Ovary (tissue), 9 donors: ENCODE measurements around the gene METTL6. TPM values are rescaled to one million over a fixed set of nuclear protein-coding genes. Genes with fewer than 3 reads are reported as not detected.

Experiments
- DNase-seq, 5 donors: peaks; one replicate each; pipeline ENCODE4 v3.0.0-alpha.2; 2019 to 2020
- H3K27ac ChIP-seq, 2 donors: fragments of 200-600 bp; one replicate each; pipeline versions ENCODE4 v1.5.1 to v1.8.0; 2019 to 2022
- H3K27me3 ChIP-seq: fragments of 200-600 bp; one replicate; pipeline ENCODE4 v1.8.0; 2022
- H3K36me3 ChIP-seq: fragments of 200-600 bp; sonication (generic); one replicate; pipeline ENCODE4 v1.5.1; 2019
- H3K4me1 ChIP-seq: one replicate; pipeline ENCODE4 v1.8.1; 2013; ENCODE audit warnings: mild to moderate bottlenecking, moderate library complexity; ENCODE audit not compliant: insufficient read depth
- H3K4me3 ChIP-seq: fragments of 200-600 bp; sonication (generic); one replicate; pipeline ENCODE4 v1.5.1; 2017
- H3K9me3 ChIP-seq, 2 donors: fragments of 200-600 bp in 1 of 2; sonication (generic) in 1 of 2; one replicate each; pipeline versions ENCODE4 v1.5.1 to v1.8.1; 2013 to 2019; ENCODE audit warnings: mild to moderate bottlenecking in 1 of 2, moderate library complexity in 1 of 2
- CTCF ChIP-seq, 3 donors: fragments of 450-650 bp in 2 of 3; fragments of 200-600 bp in 1 of 3; IDR thresholded peaks; one replicate each; pipeline versions ENCODE4 v1.5.1 to v1.8.0; 2016 to 2022; ENCODE audit warnings: antibody characterized with exemption in 3 of 3, mild to moderate bottlenecking in 1 of 3
- EP300 ChIP-seq: sonication (generic); formaldehyde crosslinking; IDR thresholded peaks from one replicate; pipeline ENCODE4 v1.6.1; 2017; ENCODE audit warnings: antibody characterized with exemption
- POLR2A ChIP-seq: fragments of 450-650 bp; IDR thresholded peaks from one replicate; pipeline ENCODE4 v1.6.1; 2017; ENCODE audit warnings: antibody characterized with exemption, mild to moderate bottlenecking, moderate library complexity
- WGBS, 3 donors: extraction: QIAGEN DNeasy Blood & Tissue Kit in 1 of 3; methylation state at CpG; one replicate each; pipeline versions ENCODE4 v1.1.5 to v1.1.7; 2013 to 2017; 5-methylcytosine and 5-hydroxymethylcytosine counted together
- intact Hi-C, 4 donors: fragments of 100-400 bp; cut with DNase I; formaldehyde crosslinking; loops; one replicate each; pipeline versions ENCODE4 v1.11.0 to v1.15.1; 2022 to 2023
- polyA plus RNA-seq, 2 donors: library from polyadenylated mRNA; stranded (reverse); fragments of 200-250 nt in 1 of 2; fragments of 350-450 nt in 1 of 2; fragmentation: Illumina TruSeq in 1 of 2; extraction: RNeasy Lipid Tissue Mini Kit (QIAGEN cat#74804) in 1 of 2; gene quantifications; one replicate each; pipeline ENCODE4 v1.2.3, GENCODE V29; 2013 to 2014
- total RNA-seq, 7 donors: library from RNA; depleted of rRNA in 2 of 7; stranded (reverse); fragments of >200 nt in 2 of 7; fragmentation: NEBNext Ultra II Directional in 3 of 7; extraction: Animal tissue kit (Norgen Biotek cat#: 25700) in 3 of 7; gene quantifications; one replicate each; pipeline versions ENCODE4 v1.1.0 to v1.2.4, GENCODE V29; 2016 to 2023
- donor health status: DM: no; HTN: no; CAD: no; lungs with moderate emphysema.
- donor health status: DM: no; HTN: no; CAD: no.
- donor health status: Bipolar disorder and iron deficiency.
- donor health status: DM: yes; HTN: yes; CAD: no.
- donor health status: DM: no; HTN: no; CAD: no.
- donor health status: DM: yes; HTN: yes; CAD: no.

Gene METTL6
- total and polyA plus RNA-seq, 9 donors: 13.0 to 25.6 (median 21.7) TPM

- intact Hi-C loops: no loop called here
- Histone ChIP-seq H3K4me3 (no peak overlapping the region), H3K4me1 (no peaks in the 10 kb centered on the region), H3K27ac (no peak overlapping the region), H3K27me3 (no peaks in the 10 kb centered on the region), H3K9me3 (no peaks in the 10 kb centered on the region), H3K36me3 (no peaks in the 10 kb centered on the region)
- TF ChIP-seq CTCF (IDR thresholded peaks at IDR 0.05) (no peak), EP300 (no peak), POLR2A (no peak)
- WGBS, 3 donors: 87 to 90% (median 89%) methylated on average over 7 of the region's 7 CpGs
- DNase-seq: no peak
Observed at GRCh38 chr3:15455756-15456155, 28.4 kb upstream of the METTL6 start.

- Histone ChIP-seq H3K27ac (no peak overlapping the region), H3K9me3 (no peaks in the 10 kb centered on the region), H3K4me1 (no peaks in the 10 kb centered on the region), H3K27me3 (no peaks in the 10 kb centered on the region), H3K4me3 (no peak overlapping the region), H3K36me3 (no peaks in the 10 kb centered on the region)
- TF ChIP-seq CTCF (IDR thresholded peaks at IDR 0.05) (no peak), POLR2A (no peak), EP300 (no peak)
- intact Hi-C loops: no loop called here
- no peak for DNase-seq
Observed at GRCh38 chr3:15454965-15455364, 27.6 kb upstream of the METTL6 start.

- Histone ChIP-seq H3K27me3 (no peaks in the 10 kb centered on the region), H3K4me1 (no peaks in the 10 kb centered on the region), H3K4me3 (no peak overlapping the region), H3K27ac (no peak overlapping the region), H3K9me3 (no peaks in the 10 kb centered on the region), H3K36me3 (no peaks in the 10 kb centered on the region)
- DNase-seq: no peak
- WGBS, 3 donors: 74 to 78% (median 77%) methylated on average over 9 of the region's 9 CpGs
- TF ChIP-seq EP300: no peak
- no peak for TF ChIP-seq POLR2A
- TF ChIP-seq CTCF (IDR thresholded peaks at IDR 0.05): no peak
- intact Hi-C loops: no loop called here
Observed at GRCh38 chr3:15453991-15454625, 26.8 kb upstream of the METTL6 start.

- H3K9me3 ChIP-seq: no peaks in the 10 kb centered on the region
- WGBS, 3 donors: 86 to 94% (median 91%) methylated on average over 8 of the region's 8 CpGs
- no peak overlapping the region for H3K27ac ChIP-seq
- H3K27me3 ChIP-seq: no peaks in the 10 kb centered on the region
- no peak for DNase-seq
- H3K36me3 ChIP-seq: no peaks in the 10 kb centered on the region
- no peak overlapping the region for H3K4me3 ChIP-seq
- TF ChIP-seq EP300: no peak
- TF ChIP-seq POLR2A: no peak
- TF ChIP-seq CTCF (IDR thresholded peaks at IDR 0.05): no peak
- no peaks in the 10 kb centered on the region for H3K4me1 ChIP-seq
- intact Hi-C loops: no loop called here
Observed at GRCh38 chr3:15453501-15453900, 26.2 kb upstream of the METTL6 start.
